ENCODE results near the gene LRRC1.

The LRRC1 gene

DNA sequence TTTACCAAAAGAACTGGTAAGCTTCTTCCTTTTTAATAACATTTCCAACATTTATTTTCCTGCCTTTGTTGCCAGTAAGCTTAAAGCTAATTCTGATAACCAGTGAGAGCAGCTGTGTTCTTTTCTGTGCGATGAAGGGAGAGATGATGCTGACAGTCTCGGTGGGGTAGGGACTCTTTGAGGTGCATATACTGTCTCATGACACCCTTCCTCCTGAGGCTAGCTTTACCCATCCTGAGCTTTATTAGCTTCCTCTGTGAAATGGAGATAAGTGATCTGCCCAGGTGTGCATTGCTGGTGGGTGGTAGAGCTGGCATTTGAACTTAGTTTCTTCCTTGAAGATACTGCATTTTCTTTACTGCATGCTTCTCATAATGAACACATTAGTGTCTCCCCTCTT is 92.5 kb downstream of the LRRC1 start:
- DNase-seq (ENCODE audit: low read depth, low spot score), result no peak

GRCh38 chr6:53888931-53889330 is 94.1 kb downstream of the LRRC1 start:
- DNase-seq (ENCODE audit: low read depth, low spot score), result no peak

- DNase-seq (ENCODE audit: low read depth, low spot score), result no peak
Observed at GRCh38 chr6:53889365-53889764, 94.6 kb downstream of the LRRC1 start.

GRCh38 chr6:53892707-53893106 is 97.9 kb downstream of the LRRC1 start:
- DNase-seq (ENCODE audit: low read depth, low spot score), result no peak

DNA sequence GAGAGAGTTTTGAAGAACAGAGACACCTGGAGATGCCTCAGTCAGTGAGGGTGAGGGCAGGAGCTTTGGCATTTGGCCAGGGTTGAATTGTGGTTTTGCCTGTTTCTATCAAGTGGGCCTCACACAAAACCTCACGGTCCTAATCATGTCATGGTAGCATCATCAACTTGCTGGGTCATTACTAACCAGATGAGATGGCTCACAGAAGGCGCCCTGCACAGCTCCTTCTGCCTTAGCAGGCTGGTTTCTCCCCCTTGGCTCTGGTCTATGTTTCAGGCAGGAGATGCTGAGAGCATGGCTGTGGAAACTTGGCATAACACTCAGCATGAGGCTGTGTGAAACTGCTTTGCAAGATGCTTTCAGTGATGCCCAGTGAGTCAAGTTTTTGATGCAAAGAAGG is 99.3 kb downstream of the LRRC1 start:
- DNase-seq (ENCODE audit: low read depth, low spot score), result no peak

DNA sequence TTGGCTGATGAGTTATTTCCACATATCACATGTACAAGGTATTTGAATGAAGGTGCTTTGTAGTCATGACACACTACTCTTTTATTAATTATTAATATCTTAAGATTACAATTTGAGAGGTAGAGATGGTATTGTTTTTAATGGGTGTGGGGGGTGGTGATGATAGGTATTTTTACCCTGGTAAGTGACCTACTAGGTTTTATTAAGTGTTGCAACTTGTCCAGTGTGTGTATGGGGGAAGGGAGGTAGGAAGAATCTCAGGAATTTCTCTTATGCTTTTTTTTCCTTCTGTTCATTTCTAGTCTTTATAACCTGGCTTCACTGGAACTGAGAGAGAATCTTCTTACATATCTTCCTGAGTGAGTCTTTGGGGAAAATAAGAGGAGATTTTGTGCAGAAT is 101.4 kb downstream of the LRRC1 start:
- DNase-seq (ENCODE audit: low read depth, low spot score), result no peak

- no peak for DNase-seq (ENCODE audit: low read depth, low spot score)
Observed at GRCh38 chr6:53898026-53898795, 103.4 kb downstream of the LRRC1 start.

GRCh38 chr6:53899512-53899911 is 104.7 kb downstream of the LRRC1 start:
- DNase-seq (ENCODE audit: low read depth, low spot score), result no peak

DNA sequence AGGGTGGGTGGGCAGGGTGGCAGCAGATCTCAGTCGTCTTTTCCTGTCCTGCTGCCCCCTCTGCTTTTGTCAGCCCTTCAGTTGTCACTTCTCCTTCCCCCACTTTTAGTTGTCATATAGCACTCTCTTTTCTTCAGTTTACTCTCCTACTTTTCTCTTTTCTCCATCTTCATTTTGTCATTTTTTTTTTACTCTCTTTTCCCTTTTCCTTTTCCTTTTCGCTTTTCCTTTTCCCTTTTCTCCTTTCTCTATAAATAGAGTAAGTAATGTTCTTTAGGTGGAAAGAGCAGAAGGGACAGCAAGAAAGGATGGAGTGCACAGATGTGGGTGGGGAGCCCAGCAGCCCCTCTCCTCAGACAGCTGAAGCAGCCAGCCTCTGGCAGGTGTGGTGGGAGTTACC is 108.6 kb downstream of the LRRC1 start:
- DNase-seq (ENCODE audit: low read depth, low spot score), result no peak

GRCh38 chr6:53906103-53906502 is 111.3 kb downstream of the LRRC1 start:
- DNase-seq (ENCODE audit: low read depth, low spot score), result no peak

- DNase-seq (ENCODE audit: low read depth, low spot score), result no peak
Observed at GRCh38 chr6:53906842-53907241, 112.0 kb downstream of the LRRC1 start.

- DNase-seq (ENCODE audit: low read depth, low spot score), result no peak
Observed at GRCh38 chr6:53910834-53911233, 116.0 kb downstream of the LRRC1 start.

- no peak for DNase-seq (ENCODE audit: low read depth, low spot score)
Observed at GRCh38 chr6:53912661-53913060, 117.9 kb downstream of the LRRC1 start.

- DNase-seq (ENCODE audit: low read depth, low spot score), result no peak
Observed at GRCh38 chr6:53913286-53913685, 118.5 kb downstream of the LRRC1 start.

DNA sequence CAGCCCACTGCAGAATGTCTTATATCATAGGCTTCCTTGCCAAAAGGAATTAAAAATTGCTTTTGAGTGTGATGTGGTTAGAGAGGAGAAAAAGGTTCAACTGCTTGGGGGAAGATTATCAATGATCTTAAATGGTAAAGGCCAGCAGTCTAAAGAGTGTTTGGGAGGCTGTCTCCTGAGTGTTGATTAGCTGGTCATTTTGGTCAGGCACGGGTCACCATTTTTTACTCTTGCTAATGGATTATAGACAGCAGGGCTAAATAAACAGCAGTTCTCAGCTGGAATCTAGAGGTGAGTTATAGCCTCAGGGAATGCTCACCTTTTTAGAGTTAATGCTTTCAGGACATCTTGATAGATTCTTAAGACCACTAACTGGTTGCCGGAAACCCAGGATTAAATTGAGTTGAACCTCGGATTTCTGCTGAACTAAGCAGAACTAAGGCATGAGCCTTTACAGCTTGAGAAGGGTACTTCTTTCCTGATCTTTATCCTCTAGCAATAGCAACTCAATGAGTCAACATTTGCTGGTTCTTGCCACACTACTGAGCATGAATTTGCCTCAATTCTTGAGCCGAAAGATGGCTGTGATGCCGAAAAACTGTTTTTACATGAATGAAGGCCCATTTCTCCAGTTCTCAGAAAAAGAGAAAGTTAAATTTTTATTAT is 120.4 kb downstream of the LRRC1 start:
- no peak for DNase-seq (ENCODE audit: low read depth, low spot score)

- no peak for DNase-seq (ENCODE audit: low read depth, low spot score)
Observed at GRCh38 chr6:53916804-53917463, 122.1 kb downstream of the LRRC1 start.

- no peak for DNase-seq (ENCODE audit: low read depth, low spot score)
Observed at GRCh38 chr6:53917464-53917842, 122.6 kb downstream of the LRRC1 start.

DNA sequence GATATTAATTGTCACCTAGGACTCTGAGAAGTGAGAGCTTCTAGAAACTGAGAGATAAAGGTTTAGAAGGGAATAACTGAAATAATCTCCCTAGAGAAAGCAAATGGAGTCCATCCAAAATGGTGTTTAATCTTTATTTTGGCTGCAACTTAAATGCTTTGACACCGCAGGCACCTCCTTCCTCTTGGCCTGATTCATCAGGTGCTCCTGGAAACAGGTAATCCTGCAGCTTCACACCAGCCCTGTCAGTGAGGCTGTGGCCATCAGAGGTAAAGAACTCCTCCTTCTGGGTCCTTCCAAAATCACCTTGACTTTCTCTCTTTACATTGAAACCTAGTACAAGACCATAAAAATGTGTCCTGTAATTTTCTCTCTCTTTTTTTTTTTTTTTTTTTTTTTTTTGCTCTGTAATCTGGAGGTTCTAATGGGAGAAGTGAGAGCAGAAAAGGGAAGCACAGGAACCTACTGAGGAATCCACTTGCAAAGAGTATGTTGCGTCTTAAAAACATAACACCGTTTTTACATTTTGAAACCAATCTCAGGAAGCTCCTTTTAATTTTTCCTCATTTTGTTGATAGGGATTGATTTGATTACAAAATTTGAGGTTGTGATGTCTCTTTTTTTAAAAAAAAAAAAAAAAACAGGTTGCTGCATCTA is 124.2 kb downstream of the LRRC1 start:
- no peak for DNase-seq (ENCODE audit: low read depth, low spot score)

GRCh38 chr6:53919881-53920360 is 125.1 kb downstream of the LRRC1 start:
- DNase-seq (ENCODE audit: low read depth, low spot score), result no peak

- DNase-seq (ENCODE audit: low read depth, low spot score), result no peak
Observed at GRCh38 chr6:53920881-53921280, 126.1 kb downstream of the LRRC1 start.

GRCh38 chr6:53921639-53922038 is 126.8 kb downstream of the LRRC1 start:
- no peak for DNase-seq (ENCODE audit: low read depth, low spot score)

- DNase-seq (ENCODE audit: low read depth, low spot score), result peak; percentile 68
Observed at GRCh38 chr6:53922539-53922981, 127.8 kb downstream of the LRRC1 start.
